OCI-LY7 (cell line): ENCODE results near the gene IGSF22. TPM values are rescaled to one million over a fixed set of nuclear protein-coding genes. Genes with fewer than 3 reads are reported as not detected.
"Not testable (repeated sequence)": the region's sequence is repeated elsewhere in the genome, so short reads cannot be mapped to it uniquely, and the experiment has no call there.

Source experiments
- BruUV-seq: library from RNA; stranded (reverse); fragments of 400-500 nt; replicated peaks from 2 replicates; lab custom pipeline; 2021; lab: Mats Ljungman, UMichigan
- CTCF ChIA-PET: fragments of 300-600 bp; sonication (Branson Sonifier 250); formaldehyde crosslinking; loops from one replicate; lab custom pipeline; 2022; ENCODE audit warnings: antibody characterized with exemption; ENCODE audit not compliant: unreplicated experiment; lab: Charles Lee
- POLR2A ChIA-PET: fragments of 300-600 bp; sonication (Branson Sonifier 250); formaldehyde crosslinking; loops from one replicate; lab custom pipeline; 2022; ENCODE audit warnings: antibody characterized with exemption; lab: Charles Lee
- DNase-seq: peaks from one replicate; pipeline ENCODE4 v3.0.0-alpha.2; 2015; ENCODE audit warnings: low spot score
- H2AFZ ChIP-seq: fragments of 200-600 bp; sonication (generic), shearing (Covaris generic); 2 replicates; pipeline ENCODE4 v1.6.1; 2014; ENCODE audit warnings: mild to moderate bottlenecking, antibody characterized with exemption, low read length, moderate library complexity
- H3K27ac ChIP-seq: fragments of 200-600 bp; sonication (generic); 2 replicates; pipeline ENCODE4 v1.5.1; 2014; ENCODE audit warnings: mixed run types, low read depth, mild to moderate bottlenecking, moderate library complexity, low read length, inconsistent platforms; ENCODE audit not compliant: poor library complexity, severe bottlenecking
- H3K36me3 ChIP-seq: fragments of 200-600 bp; sonication (generic); 2 replicates; pipeline ENCODE4 v1.6.1; 2014; ENCODE audit warnings: mild to moderate bottlenecking, antibody characterized with exemption, low read length, moderate library complexity, mixed read lengths; ENCODE audit not compliant: insufficient read depth
- H3K4me1 ChIP-seq: fragments of 200-600 bp; sonication (generic); 2 replicates; pipeline ENCODE4 v1.5.1; 2014; ENCODE audit warnings: mild to moderate bottlenecking, low read length; ENCODE audit not compliant: insufficient read depth, poor library complexity, severe bottlenecking
- H3K4me2 ChIP-seq: fragments of 200-600 bp; sonication (generic); 2 replicates; pipeline ENCODE4 v1.6.1; 2014; ENCODE audit warnings: mild to moderate bottlenecking, low read length
- H3K4me3 ChIP-seq: fragments of 200-600 bp; sonication (generic); 2 replicates; pipeline ENCODE4 v1.5.1; 2014; ENCODE audit warnings: mild to moderate bottlenecking, low read depth, low read length; ENCODE audit not compliant: poor library complexity, severe bottlenecking
- H3K79me2 ChIP-seq: fragments of 200-600 bp; sonication (generic); 2 replicates; pipeline ENCODE4 v1.6.1; 2016; ENCODE audit warnings: low read depth, mild to moderate bottlenecking, low read length, moderate library complexity, mixed read lengths; ENCODE audit not compliant: insufficient read depth
- H3K9me2 ChIP-seq: fragments of 200-600 bp; sonication (generic); 2 replicates; pipeline ENCODE4 v1.6.1; 2016; ENCODE audit warnings: mild to moderate bottlenecking, low read length, mixed read lengths; ENCODE audit not compliant: insufficient read depth
- H3K9me3 ChIP-seq: fragments of 200-600 bp; sonication (generic); 2 replicates; pipeline ENCODE4 v1.6.1; 2014; ENCODE audit warnings: mild to moderate bottlenecking, mixed run types, low read length, mixed read lengths
- H4K20me1 ChIP-seq: fragments of 200-600 bp; sonication (generic); 2 replicates; pipeline ENCODE4 v1.6.1; 2014; ENCODE audit warnings: mild to moderate bottlenecking, antibody characterized with exemption, low read length, moderate library complexity, mixed read lengths; ENCODE audit not compliant: insufficient read depth
- EZH2phosphoT487 ChIP-seq: fragments of 200-600 bp; sonication (generic); IDR thresholded peaks from 2 replicates; pipeline ENCODE4 v1.6.1; 2018; ENCODE audit warnings: low read depth, borderline replicate concordance, mild to moderate bottlenecking, mixed run types, antibody characterized with exemption, low read length, moderate library complexity, mixed read lengths
- intact Hi-C: fragments of 100-400 bp; cut with micrococcal nuclease; formaldehyde crosslinking; loops from one replicate; pipeline ENCODE4 v1.10.0; 2022; ENCODE audit not compliant: unreplicated experiment
- total RNA-seq, 2 experiments: library from RNA; depleted of rRNA in 1 of 2; stranded (reverse); fragments of >200 nt in 1 of 2; shearing (Covaris generic) in 1 of 2; gene quantifications; 2 replicates each; pipeline ENCODE4 v1.2.3, GENCODE V29; 2014 to 2022
- TF ChIP-seq, protein P1 (sequence below): fragments of 200-600 bp; sonication (generic); conservative IDR thresholded peaks from 2 replicates; pipeline ENCODE4 v1.5.1; 2014; ENCODE audit warnings: mild to moderate bottlenecking, antibody characterized with exemption, low read length, moderate library complexity, mixed read lengths

Gene IGSF22
- total RNA-seq, 2 experiments from 2014 or later: not detected

GRCh38 chr11:18676803-18677202 is 49.2 kb downstream of the IGSF22 start:
- ChIA-PET POLR2A (interaction anchor here (0.6 to 0.9 kb wide), 3 partner anchors 12 to 67 kb away, joined by 3 to 7 read pairs (median 4); no protein-coding TSS in a partner anchor), CTCF (no interaction called here)
- Histone ChIP-seq H3K27ac (no peak overlapping the region), H4K20me1 (no peaks in the 10 kb centered on the region), H3K4me2 (no peak overlapping the region), H2AFZ (no peak overlapping the region), H3K9me2 (no peaks in the 10 kb centered on the region), H3K36me3 (no peaks in the 10 kb centered on the region), H3K79me2 (no peaks in the 10 kb centered on the region), H3K4me1 (no peaks in the 10 kb centered on the region), H3K4me3 (no peak overlapping the region), H3K9me3 (no peaks in the 10 kb centered on the region)
- no peak for DNase-seq
- no peak for TF ChIP-seq EZH2phosphoT487
- TF ChIP-seq, protein P1, sequence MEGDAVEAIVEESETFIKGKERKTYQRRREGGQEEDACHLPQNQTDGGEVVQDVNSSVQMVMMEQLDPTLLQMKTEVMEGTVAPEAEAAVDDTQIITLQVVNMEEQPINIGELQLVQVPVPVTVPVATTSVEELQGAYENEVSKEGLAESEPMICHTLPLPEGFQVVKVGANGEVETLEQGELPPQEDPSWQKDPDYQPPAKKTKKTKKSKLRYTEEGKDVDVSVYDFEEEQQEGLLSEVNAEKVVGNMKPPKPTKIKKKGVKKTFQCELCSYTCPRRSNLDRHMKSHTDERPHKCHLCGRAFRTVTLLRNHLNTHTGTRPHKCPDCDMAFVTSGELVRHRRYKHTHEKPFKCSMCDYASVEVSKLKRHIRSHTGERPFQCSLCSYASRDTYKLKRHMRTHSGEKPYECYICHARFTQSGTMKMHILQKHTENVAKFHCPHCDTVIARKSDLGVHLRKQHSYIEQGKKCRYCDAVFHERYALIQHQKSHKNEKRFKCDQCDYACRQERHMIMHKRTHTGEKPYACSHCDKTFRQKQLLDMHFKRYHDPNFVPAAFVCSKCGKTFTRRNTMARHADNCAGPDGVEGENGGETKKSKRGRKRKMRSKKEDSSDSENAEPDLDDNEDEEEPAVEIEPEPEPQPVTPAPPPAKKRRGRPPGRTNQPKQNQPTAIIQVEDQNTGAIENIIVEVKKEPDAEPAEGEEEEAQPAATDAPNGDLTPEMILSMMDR: no peak
- no TSS peak for BruUV-seq
- intact Hi-C loops: no loop called here

DNA sequence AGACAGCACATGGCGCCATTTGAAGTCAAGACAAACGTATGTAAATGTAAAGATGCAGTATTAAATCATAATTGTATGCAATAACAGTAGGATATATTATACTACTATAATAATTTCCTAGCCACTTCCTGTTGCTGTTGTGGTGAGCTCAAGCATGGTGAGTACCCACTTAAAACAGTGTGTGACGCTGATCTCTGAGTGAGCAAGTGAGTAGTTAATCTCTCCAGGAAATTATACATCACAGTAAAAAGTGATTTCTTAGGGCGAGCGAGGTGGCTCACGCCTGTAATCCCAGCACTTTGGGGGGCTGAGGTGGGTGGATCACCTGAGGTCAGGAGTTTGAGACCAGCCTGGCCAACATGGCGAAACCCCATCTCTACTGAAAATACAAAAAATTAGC is 53.8 kb downstream of the IGSF22 start:
- POLR2A ChIA-PET, H3K27ac ChIP-seq, CTCF ChIA-PET, H3K79me2 ChIP-seq, H3K4me3 ChIP-seq, H3K9me2 ChIP-seq, H3K36me3 ChIP-seq, H3K9me3 ChIP-seq, H3K4me1 ChIP-seq, intact Hi-C loops, H3K4me2 ChIP-seq, BruUV-seq, H4K20me1 ChIP-seq, H2AFZ ChIP-seq: not testable (repeated sequence)
- peak; percentile 18 for DNase-seq

- Histone ChIP-seq H3K36me3 (no peaks in the 10 kb centered on the region), H3K27ac (no peak overlapping the region), H3K9me2 (no peaks in the 10 kb centered on the region), H3K9me3 (no peaks in the 10 kb centered on the region), H3K4me2 (no peak overlapping the region), H2AFZ (no peak overlapping the region), H4K20me1 (no peaks in the 10 kb centered on the region), H3K79me2 (no peaks in the 10 kb centered on the region), H3K4me1 (no peaks in the 10 kb centered on the region), H3K4me3 (no peak overlapping the region)
- ChIA-PET POLR2A (no interaction called here), CTCF (no interaction called here)
- intact Hi-C loops: no loop called here
- TF ChIP-seq, protein P1: no peak
- no peak for TF ChIP-seq EZH2phosphoT487
- no peak for DNase-seq
- BruUV-seq: no TSS peak
Measured at GRCh38 chr11:18671246-18671645, 54.7 kb downstream of the IGSF22 start.
